Brain microvascular endothelial cell (primary cell): ENCODE results near the gene EN1.

Source experiments
- DNase-seq: peaks from one replicate; pipeline ENCODE4 v3.0.0-alpha.2; 2020
- H3K27ac ChIP-seq: fragments of 250-450 bp; sonication (Bioruptor Pico); 2 replicates; pipeline ENCODE4 v1.5.1; 2020; ENCODE audit warnings: mild to moderate bottlenecking, moderate library complexity
- H3K27me3 ChIP-seq: fragments of 250-450 bp; sonication (Bioruptor Pico); replicated peaks from 2 replicates; pipeline ENCODE4 v1.5.1; 2020; ENCODE audit warnings: mild to moderate bottlenecking
- H3K36me3 ChIP-seq: fragments of 250-450 bp; sonication (Bioruptor Pico); replicated peaks from 2 replicates; pipeline ENCODE4 v1.5.1; 2020; ENCODE audit warnings: mild to moderate bottlenecking
- H3K4me3 ChIP-seq: 2 replicates; pipeline ENCODE4 v1.5.1; 2011; ENCODE audit warnings: low read depth, mild to moderate bottlenecking, control low read depth, low read length, moderate library complexity
- CTCF ChIP-seq: IDR thresholded peaks from 2 replicates; pipeline ENCODE4 v1.5.1; 2011; ENCODE audit warnings: low read depth, mild to moderate bottlenecking, moderate library complexity, low read length, control low read depth, inconsistent platforms; ENCODE audit errors: missing control alignments
- in situ Hi-C: cut with HindIII; loops from 2 replicates; pipeline ENCODE4 v1.10.0; 2017; ENCODE audit warnings: low sequenced_read_pairs, low pct_ligation_motif_present

EN1 gene

GRCh38 chr2:118806797-118807667, 40.4 kb downstream of the EN1 start:
- Histone ChIP-seq H3K27me3 (no peaks in the 10 kb centered on the region), H3K27ac (no peak overlapping the region), H3K36me3 (no peaks in the 10 kb centered on the region), H3K4me3 (no peak overlapping the region)
- no peak for TF ChIP-seq CTCF
- no peak for DNase-seq
- in situ Hi-C loops = no loop called here

- Histone ChIP-seq H3K36me3 (no peaks in the 10 kb centered on the region), H3K27me3 (no peaks in the 10 kb centered on the region), H3K4me3 (no peak overlapping the region), H3K27ac (no peak overlapping the region)
- DNase-seq = no peak
- TF ChIP-seq CTCF = no peak
- in situ Hi-C loops = no loop called here
Measured at GRCh38 chr2:118805064-118805690, 42.3 kb downstream of the EN1 start.

- no peaks in the 10 kb centered on the region for H3K27me3 ChIP-seq
- H3K36me3 ChIP-seq = no peaks in the 10 kb centered on the region
- H3K4me3 ChIP-seq = no peak overlapping the region
- H3K27ac ChIP-seq = no peak overlapping the region
- TF ChIP-seq CTCF = no peak
- in situ Hi-C loops = no loop called here
- no peak for DNase-seq
Measured at GRCh38 chr2:118803012-118803411, 44.4 kb downstream of the EN1 start.

GRCh38 chr2:118801151-118801550, 46.3 kb downstream of the EN1 start:
- DNase-seq = no peak
- Histone ChIP-seq H3K36me3 (no peaks in the 10 kb centered on the region), H3K27me3 (no peaks in the 10 kb centered on the region), H3K4me3 (no peak overlapping the region), H3K27ac (no peak overlapping the region)
- in situ Hi-C loops = no loop called here
- TF ChIP-seq CTCF = no peak

GRCh38 chr2:118800736-118801135, 46.7 kb downstream of the EN1 start:
- H3K27me3 ChIP-seq = no peaks in the 10 kb centered on the region
- H3K36me3 ChIP-seq = no peaks in the 10 kb centered on the region
- DNase-seq = no peak
- in situ Hi-C loops = no loop called here
- H3K4me3 ChIP-seq = no peak overlapping the region
- H3K27ac ChIP-seq = no peak overlapping the region
- TF ChIP-seq CTCF = no peak

GRCh38 chr2:118794546-118794945, 52.9 kb downstream of the EN1 start:
- TF ChIP-seq CTCF = no peak
- DNase-seq = no peak
- no peak overlapping the region for H3K4me3 ChIP-seq
- H3K36me3 ChIP-seq = no peaks in the 10 kb centered on the region
- H3K27me3 ChIP-seq = no peaks in the 10 kb centered on the region
- in situ Hi-C loops = no loop called here
- no peak overlapping the region for H3K27ac ChIP-seq
